CD14-positive monocyte (primary cell): ENCODE data around the gene QSOX1. TPM values are rescaled to one million over a fixed set of nuclear protein-coding genes. Genes with fewer than 3 reads are reported as not detected.
A peak's percentile ranks its signal among the peaks of the same experiment; 100 is the strongest.

Experiments
- DNase-seq, 3 donors: peaks; one replicate each; pipeline ENCODE4 v3.0.0-alpha.2; 2011 to 2022
- H2AFZ ChIP-seq: 2 replicates; pipeline ENCODE4 v1.6.0; 2012; ENCODE audit warnings: mild to moderate bottlenecking, low read depth, low read length, inconsistent platforms; ENCODE audit not compliant: insufficient read depth, poor library complexity, severe bottlenecking
- H3K27ac ChIP-seq, 2 donors: 1 replicate in 1 of 2; 2 replicates in 1 of 2; pipeline ENCODE4 v1.5.1; 2012 to 2013; ENCODE audit warnings: low read length in 2 of 2, control low read depth in 1 of 2, inconsistent platforms in 1 of 2, low read depth in 1 of 2, mild to moderate bottlenecking in 1 of 2
- H3K27me3 ChIP-seq, 2 donors: one replicate each; pipeline versions ENCODE4 v1.6.0 to v1.6.1; 2011 to 2013; ENCODE audit warnings: low read length in 2 of 2; ENCODE audit not compliant: control insufficient read depth in 2 of 2, insufficient read depth in 2 of 2
- H3K36me3 ChIP-seq, 2 donors: replicated peaks in 1 of 2; 1 replicate in 1 of 2; 2 replicates in 1 of 2; pipeline versions ENCODE4 v1.5.1 to v1.6.1; 2012 to 2013; ENCODE audit warnings: low read length in 2 of 2, control low read depth in 1 of 2, inconsistent platforms in 1 of 2, mild to moderate bottlenecking in 1 of 2; ENCODE audit not compliant: insufficient read depth in 2 of 2, control insufficient read depth in 1 of 2
- H3K4me1 ChIP-seq, 2 donors: 1 replicate in 1 of 2; 2 replicates in 1 of 2; pipeline versions ENCODE4 v1.5.1 to v1.6.1; 2012 to 2013; ENCODE audit warnings: low read length in 2 of 2, control low read depth in 1 of 2, inconsistent platforms in 1 of 2, mild to moderate bottlenecking in 1 of 2, moderate library complexity in 1 of 2; ENCODE audit not compliant: insufficient read depth in 2 of 2, control insufficient read depth in 1 of 2
- H3K4me2 ChIP-seq: replicated peaks from 2 replicates; pipeline ENCODE3; 2012; ENCODE audit warnings: low read length, moderate library complexity, mild to moderate bottlenecking; ENCODE audit not compliant: poor library complexity, severe bottlenecking; ENCODE audit errors: extremely low read depth
- H3K4me3 ChIP-seq, 3 experiments: fragments of 200-600 bp in 1 of 3; sonication (generic) in 1 of 3; replicated peaks in 1 of 3; 1 replicate in 2 of 3; 2 replicates in 1 of 3; pipeline ENCODE4 v1.5.1; 2011 to 2013; ENCODE audit warnings: low read length in 3 of 3, mild to moderate bottlenecking in 3 of 3, control low read depth in 2 of 3, low read depth in 2 of 3, inconsistent platforms in 1 of 3, moderate library complexity in 1 of 3
- H3K79me2 ChIP-seq: 2 replicates; pipeline ENCODE4 v1.6.0; 2012; ENCODE audit warnings: mild to moderate bottlenecking, control low read depth, inconsistent platforms, low read length, moderate library complexity; ENCODE audit not compliant: insufficient read depth
- H3K9ac ChIP-seq: 2 replicates; pipeline ENCODE4 v1.6.0; 2017; ENCODE audit warnings: low read length, mild to moderate bottlenecking; ENCODE audit not compliant: insufficient read depth, poor library complexity, severe bottlenecking
- H3K9me3 ChIP-seq, 2 donors: replicated peaks in 1 of 2; 1 replicate in 1 of 2; 2 replicates in 1 of 2; pipeline versions ENCODE4 v1.5.1 to v1.6.1; 2012 to 2013; ENCODE audit warnings: low read length in 2 of 2, control low read depth in 1 of 2; ENCODE audit not compliant: control insufficient read depth in 1 of 2, insufficient read depth in 1 of 2
- H4K20me1 ChIP-seq: 2 replicates; pipeline ENCODE4 v1.6.0; 2012; ENCODE audit warnings: mild to moderate bottlenecking, low read length, control low read depth, moderate library complexity; ENCODE audit not compliant: insufficient read depth
- H3K27ac Mint-ChIP-seq, 7 donors: one replicate each; pipeline ENCODE4 v1.8.0; 2020; ENCODE audit warnings: mild to moderate bottlenecking in 7 of 7, mixed read lengths in 7 of 7, moderate library complexity in 6 of 7, inconsistent platforms in 2 of 7
- H3K27me3 Mint-ChIP-seq, 3 donors: one replicate each; pipeline ENCODE4 v1.8.0; 2021 to 2022; ENCODE audit warnings: low read depth in 3 of 3, mild to moderate bottlenecking in 3 of 3, mixed read lengths in 3 of 3, moderate library complexity in 3 of 3, inconsistent platforms in 1 of 3
- H3K36me3 Mint-ChIP-seq, 2 donors: one replicate each; pipeline ENCODE4 v1.8.0; 2020; ENCODE audit warnings: mixed read lengths in 2 of 2, inconsistent platforms in 1 of 2, mild to moderate bottlenecking in 1 of 2
- H3K4me1 Mint-ChIP-seq: one replicate; pipeline ENCODE4 v1.8.0; 2020; ENCODE audit warnings: mild to moderate bottlenecking, mixed read lengths
- H3K4me3 Mint-ChIP-seq, 2 donors: one replicate each; pipeline ENCODE4 v1.8.0; 2020; ENCODE audit warnings: mild to moderate bottlenecking in 2 of 2, mixed read lengths in 2 of 2, moderate library complexity in 1 of 2
- H3K9me3 Mint-ChIP-seq, 7 donors: one replicate each; pipeline ENCODE4 v1.8.0; 2020 to 2022; ENCODE audit warnings: mixed read lengths in 7 of 7, mild to moderate bottlenecking in 6 of 7, moderate library complexity in 6 of 7, inconsistent platforms in 2 of 7
- CTCF ChIP-seq: fragments of 200-600 bp; IDR thresholded peaks from one replicate; pipeline ENCODE4 v1.8.0; 2022; ENCODE audit warnings: antibody characterized with exemption, mild to moderate bottlenecking
- WGBS: methylation state at CpG from one replicate; pipeline ENCODE4 v1.1.5; 2013; ENCODE audit warnings: missing lambda C conversion rate; ENCODE audit not compliant: insufficient coverage; 5-methylcytosine and 5-hydroxymethylcytosine counted together
- intact Hi-C, 2 donors: fragments of 100-400 bp; cut with micrococcal nuclease; formaldehyde crosslinking; loops; one replicate each; pipeline versions ENCODE4 v1.15.0 to v1.15.1; 2023
- polyA plus RNA-seq, 3 donors: library from polyadenylated mRNA; depleted of rRNA in 1 of 3; unstranded in 2 of 3; stranded (reverse) in 1 of 3; fragments of 300-500 nt in 2 of 3; fragments of >200 nt in 1 of 3; fragmentation: Illumina TruSeq in 2 of 3; gene quantifications; 1 replicate in 2 of 3; 2 replicates in 1 of 3; pipeline ENCODE4 v1.2.3, GENCODE V29; 2012 to 2021

The QSOX1 gene
- polyA plus RNA-seq, 3 donors: 34.5 to 86.5 (median 35.8) TPM

DNA sequence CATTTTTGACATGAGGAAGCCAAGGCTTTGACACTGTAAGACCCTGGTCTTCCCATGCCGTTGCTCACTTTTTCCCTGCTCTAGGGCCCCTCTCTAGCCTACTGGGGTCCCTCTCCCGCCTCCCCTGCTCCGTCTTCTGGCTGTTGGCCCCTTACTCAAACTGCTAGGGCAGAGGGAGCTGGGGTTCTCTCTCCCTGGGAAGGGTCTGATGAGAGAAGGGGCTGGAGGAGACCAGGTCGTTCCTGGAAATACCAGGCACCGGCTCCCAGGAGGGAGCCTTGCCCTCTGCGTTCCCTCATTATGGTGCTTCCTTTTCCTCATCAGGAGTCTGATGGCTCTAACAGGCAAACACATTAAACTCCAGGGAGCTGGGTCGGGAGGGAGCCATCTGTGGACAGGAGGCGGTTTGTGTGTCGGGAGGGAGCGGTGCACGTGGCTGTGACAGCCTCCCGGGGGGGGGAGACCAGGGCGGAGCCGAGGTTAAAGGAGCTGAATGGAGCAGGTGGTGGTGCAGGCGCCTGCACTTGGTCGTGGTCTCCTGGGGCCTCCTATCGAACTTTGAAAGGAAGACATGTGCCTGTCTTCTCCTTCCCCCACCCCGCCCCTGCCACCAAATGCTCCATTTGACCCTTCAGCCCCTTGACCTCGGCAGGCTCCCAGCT lies 40.0 kb downstream of the QSOX1 start:
- H3K9me3 Mint-ChIP-seq: peaks cover 0 to 1% (median 0%) of the 10 kb centered on the region in 7 donors

DNA sequence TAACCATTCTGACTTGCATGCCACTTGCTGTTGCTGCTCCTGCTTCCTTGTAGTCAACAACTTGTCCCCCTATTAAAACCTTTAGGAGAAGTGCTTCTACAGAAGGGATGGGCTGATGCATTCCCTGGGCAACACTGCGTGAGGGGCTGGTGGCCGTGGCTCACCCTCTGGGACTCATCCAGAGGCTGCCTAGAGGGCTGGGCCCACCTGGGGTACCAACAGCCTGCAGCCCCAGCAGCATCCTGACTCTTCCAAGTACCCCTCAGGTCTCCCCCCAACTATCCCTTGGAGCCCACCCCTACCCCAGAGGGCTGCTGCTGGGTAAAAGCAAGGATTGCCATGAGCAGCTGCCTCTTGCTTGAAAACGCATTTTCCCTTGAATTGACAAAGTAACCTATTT lies 40.7 kb downstream of the QSOX1 start:
- Histone ChIP-seq H3K36me3 (peaks cover 80 to 97% of the 10 kb centered on the region in 2 donors), H4K20me1 (peaks cover 4% of the 10 kb centered on the region), H3K27ac (no peak overlapping the region), H3K27me3 (no peaks in the 10 kb centered on the region), H3K4me3 (no peak overlapping the region), H3K9me3 (no peaks in the 10 kb centered on the region), H3K4me2 (no peak overlapping the region), H3K4me1 (no peaks in the 10 kb centered on the region), H3K9ac (no peak overlapping the region), H2AFZ (no peak overlapping the region), H3K79me2 (no peaks in the 10 kb centered on the region)
- H3K27me3 Mint-ChIP-seq: peaks cover 0 to 2% (median 0%) of the 10 kb centered on the region in 3 donors
- no peak for DNase-seq
- peaks cover 0 to 1% (median 0%) of the 10 kb centered on the region in 7 donors for H3K9me3 Mint-ChIP-seq
- H3K4me3 Mint-ChIP-seq: no peak overlapping the region
- peaks cover 72 to 97% of the 10 kb centered on the region in 2 donors for H3K36me3 Mint-ChIP-seq
- no peak overlapping the region for H3K27ac Mint-ChIP-seq
- H3K4me1 Mint-ChIP-seq: peaks cover 4% of the 10 kb centered on the region
- no peak for TF ChIP-seq CTCF
- WGBS: 96% methylated on average over 3 of the region's 3 CpGs
- intact Hi-C loops: no loop called here

More for the DNA sequence above, 40.0 kb downstream of the QSOX1 start:
- Histone ChIP-seq H3K27me3 (no peaks in the 10 kb centered on the region), H2AFZ (no peak overlapping the region), H3K4me1 (no peaks in the 10 kb centered on the region), H3K36me3 (peaks cover 87 to 100% of the 10 kb centered on the region in 2 donors), H3K9me3 (no peaks in the 10 kb centered on the region), H3K4me2 (no peak overlapping the region), H3K9ac (no peak overlapping the region), H3K27ac (no peak overlapping the region), H3K4me3 (no peak overlapping the region), H3K79me2 (no peaks in the 10 kb centered on the region), H4K20me1 (peaks cover 4% of the 10 kb centered on the region)
- Mint-ChIP-seq H3K27me3 (peaks cover 0 to 2% (median 0%) of the 10 kb centered on the region in 3 donors), H3K4me3 (no peak overlapping the region), H3K27ac (peak overlapping the region in 1 of 7 donors; percentile 15), H3K4me1 (peaks cover 4% of the 10 kb centered on the region), H3K36me3 (peaks cover 79 to 99% of the 10 kb centered on the region in 2 donors)
- TF ChIP-seq CTCF: no peak
- DNase-seq: no peak
- WGBS: 92% methylated on average over 8 of the region's 19 CpGs
- intact Hi-C loops: no loop called here
